ENCODE results near the gene BIRC5. TPM values are rescaled to one million over a fixed set of nuclear protein-coding genes. Genes with fewer than 3 reads are reported as not detected.

BIRC5 gene
- total RNA-seq, 1 donor from 2014 or later, result 1.0 TPM

GRCh38 chr17:78186692-78187595 is 27.1 kb upstream of the BIRC5 start, which contains the start of the genes AFMID and TK1:
Gene AFMID, plus strand, starts transcription at chr17:78187362. Its CDS starts 9 bp downstream, at chr17:78187371.
Gene TK1, minus strand, starts transcription at chr17:78187052. Its CDS starts 58 bp downstream, at chr17:78186994.
- Mint-ChIP-seq H3K36me3 (ENCODE audit: low read depth) (peaks cover 1% of the 10 kb centered on the region), H3K27ac (peak within 1 kb of the TSS; percentile 54), H3K4me3 (peak within 1 kb of the TSS; percentile 85), H3K9me3 (no peaks in the 10 kb centered on the region), H3K27me3 (no peaks in the 10 kb centered on the region), H3K4me1 (peaks cover 18% of the 10 kb centered on the region)
- DNase-seq (peak; percentile 83), ATAC-seq (ENCODE audit: low read depth) (peak; percentile 96)
- no peak for TF ChIP-seq CTCF (IDR thresholded peaks at IDR 0.05)
- POLR2A ChIA-PET, result interaction anchor here (0.5 to 33.1 kb wide), 5 partner anchors 11 to 71 kb away, joined by 3 to 2404 read pairs (median 3); partner anchors contain the start of genes C17orf99, SYNGR2, TMC6 and TMC8
- CTCF ChIA-PET, result interaction anchor here (0.8 to 2.1 kb wide), 6 partner anchors 9 to 102 kb away, joined by 3 to 9 read pairs (median 4); no protein-coding TSS in a partner anchor
- intact Hi-C loops (cut with micrococcal nuclease), result loop anchor here (1.0 to 2.0 kb wide), 2 partner anchors 74 to 173 kb away; partner anchors contain the start of gene SOCS3

- ATAC-seq (ENCODE audit: low read depth), result no peak
- TF ChIP-seq CTCF (IDR thresholded peaks at IDR 0.05), result no peak
- POLR2A ChIA-PET, result interaction anchor here (0.7 to 1.1 kb wide), 3 partner anchors 20 to 1690 kb away, joined by 3 to 8 read pairs (median 3); no protein-coding TSS in a partner anchor
- CTCF ChIA-PET, result no interaction called here
- Mint-ChIP-seq H3K4me3 (no peak overlapping the region), H3K27me3 (no peaks in the 10 kb centered on the region), H3K4me1 (peaks cover 17% of the 10 kb centered on the region), H3K9me3 (no peaks in the 10 kb centered on the region), H3K27ac (no peak overlapping the region), H3K36me3 (ENCODE audit: low read depth) (peaks cover 19% of the 10 kb centered on the region)
- intact Hi-C loops (cut with micrococcal nuclease), result no loop called here
- no peak for DNase-seq
These were observed 17.3 kb upstream of the BIRC5 start for GRCh38 chr17:78196716-78197115.

GRCh38 chr17:78197147-78197832 is 16.8 kb upstream of the BIRC5 start:
- peaks cover 17% of the 10 kb centered on the region for H3K4me1 Mint-ChIP-seq
- H3K27ac Mint-ChIP-seq, result no peak overlapping the region
- no peaks in the 10 kb centered on the region for H3K9me3 Mint-ChIP-seq
- H3K36me3 Mint-ChIP-seq (ENCODE audit: low read depth), result peaks cover 19% of the 10 kb centered on the region
- CTCF ChIA-PET, result no interaction called here
- no peak for TF ChIP-seq CTCF (IDR thresholded peaks at IDR 0.05)
- DNase-seq, result no peak
- intact Hi-C loops (cut with micrococcal nuclease), result no loop called here
- POLR2A ChIA-PET, result interaction anchor here (1.0 to 1.1 kb wide), 2 partner anchors 21 to 30 kb away, joined by 3 to 8 read pairs; no protein-coding TSS in a partner anchor
- no peak overlapping the region for H3K4me3 Mint-ChIP-seq
- H3K27me3 Mint-ChIP-seq, result no peaks in the 10 kb centered on the region
- ATAC-seq (ENCODE audit: low read depth), result no peak

- intact Hi-C loops (cut with micrococcal nuclease), result no loop called here
- Mint-ChIP-seq H3K27me3 (no peaks in the 10 kb centered on the region), H3K36me3 (ENCODE audit: low read depth) (peaks cover 19% of the 10 kb centered on the region), H3K4me3 (no peak overlapping the region), H3K4me1 (peaks cover 8% of the 10 kb centered on the region), H3K9me3 (no peaks in the 10 kb centered on the region), H3K27ac (no peak overlapping the region)
- ATAC-seq (ENCODE audit: low read depth) (no peak), DNase-seq (no peak)
- CTCF ChIA-PET, result no interaction called here
- no peak for TF ChIP-seq CTCF (IDR thresholded peaks at IDR 0.05)
- POLR2A ChIA-PET, result interaction anchor here (0.7 kb wide), 1 partner anchor 12 kb away, joined by 3 read pairs; no protein-coding TSS in a partner anchor
These were observed 13.6 kb upstream of the BIRC5 start for GRCh38 chr17:78200451-78200850.

All from activated B cell treated with CpG ODN at 0.5 μM for 24 hours (primary cell).